Activated naive CD8-positive, alpha-beta T cell treated with anti-CD3 and anti-CD28 coated beads, Interleukin-2, amount 50 U/mL, for 16 hours (primary cell): ENCODE results near the gene ZNF544.
"Not testable (repeated sequence)": the region's sequence is repeated elsewhere in the genome, so short reads cannot be mapped to it uniquely, and the experiment has no call there.

Experiments used
- DNase-seq: peaks from one replicate; pipeline ENCODE4 v3.0.0-alpha.2; 2020; ENCODE audit warnings: low read depth, low spot score

Gene ZNF544

DNA sequence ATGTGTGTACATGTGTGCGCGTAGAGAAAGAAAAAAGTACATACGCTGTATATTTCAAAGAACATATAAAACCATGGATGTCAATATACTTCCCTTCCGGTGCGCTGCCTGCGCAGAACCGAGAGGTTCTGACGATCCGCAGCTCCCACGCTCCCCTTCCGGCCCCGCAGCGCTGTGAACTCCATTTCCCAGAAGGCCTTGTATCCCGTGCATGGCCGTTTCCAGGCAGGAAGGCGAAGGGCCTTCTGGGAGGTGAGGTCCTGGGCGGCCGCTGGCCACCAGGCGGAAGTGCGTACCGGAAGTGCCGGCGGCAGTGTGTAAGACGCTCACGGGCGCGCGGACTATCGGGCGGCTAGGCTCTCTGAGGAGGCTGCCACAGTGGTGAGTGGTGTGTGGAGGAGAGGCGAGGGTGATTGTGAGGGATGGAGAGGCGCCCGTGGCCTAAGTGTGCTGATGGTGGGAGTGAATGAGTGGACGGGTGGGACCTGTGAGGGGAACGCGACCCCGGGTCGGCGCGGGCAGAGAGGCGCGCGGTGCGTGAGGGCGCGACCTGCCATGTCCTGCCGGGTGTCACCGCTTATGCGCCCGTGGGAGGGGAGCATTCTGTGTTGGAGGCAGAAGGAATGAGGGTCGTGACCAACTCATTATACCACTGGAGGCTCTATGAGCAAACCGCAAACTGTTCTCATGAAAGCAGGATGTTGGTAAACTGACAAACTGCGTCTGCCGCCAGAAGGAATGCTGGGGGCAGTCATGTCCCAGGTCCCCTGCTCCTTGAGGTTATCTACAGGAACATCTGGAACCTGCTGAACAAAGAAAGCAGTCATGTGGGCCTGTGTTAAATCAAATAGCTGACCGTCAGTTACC is 76.6 kb downstream of the ZNF544 start, which contains the start of gene ERVK3-1:
Gene ERVK3-1 (plus strand): TSS at position 313 of the 867 bp plus-strand sequence. CDS start 6,792 bp downstream, outside the sequence.
- peak; percentile 84 for DNase-seq

DNA sequence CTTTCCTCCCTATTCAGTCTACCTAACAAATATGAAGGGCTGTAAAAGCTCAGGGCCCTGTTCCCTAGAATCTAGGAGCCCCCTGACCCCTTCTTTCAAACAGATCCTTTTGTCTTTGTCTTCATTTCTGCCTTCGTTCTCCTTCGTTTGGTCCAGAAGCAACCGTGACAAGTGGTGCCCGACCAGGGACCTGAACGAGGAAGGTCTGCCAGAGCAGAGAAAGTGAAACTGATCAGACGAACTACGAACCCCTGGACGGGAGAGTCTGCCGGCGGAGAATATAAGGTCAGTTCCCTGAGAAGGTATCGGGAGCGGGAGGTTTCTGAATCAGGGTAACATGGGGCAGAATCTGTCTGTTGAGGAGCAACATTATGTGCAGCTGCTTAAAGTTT is 77.2 kb downstream of the ZNF544 start:
- no peak for DNase-seq

DNA sequence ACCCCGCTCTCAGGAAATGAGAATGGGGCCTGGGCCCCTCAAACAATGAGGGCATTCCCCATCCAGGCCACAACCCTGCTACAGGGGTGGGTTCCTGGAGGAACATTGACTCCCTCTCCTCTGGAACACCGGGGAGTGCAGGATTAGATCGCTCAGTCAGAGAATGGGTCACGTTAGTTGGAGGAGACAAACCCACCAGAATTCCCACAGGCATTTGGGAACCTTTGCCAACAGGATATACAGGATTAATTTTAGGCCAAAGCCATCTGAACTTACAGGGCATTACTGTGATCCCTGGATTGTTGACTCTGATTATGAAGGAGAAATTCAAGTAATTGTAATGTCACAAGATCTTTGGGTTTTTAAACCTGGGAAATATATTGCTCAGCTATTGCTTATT is 79.0 kb downstream of the ZNF544 start:
- DNase-seq, result no peak

DNA sequence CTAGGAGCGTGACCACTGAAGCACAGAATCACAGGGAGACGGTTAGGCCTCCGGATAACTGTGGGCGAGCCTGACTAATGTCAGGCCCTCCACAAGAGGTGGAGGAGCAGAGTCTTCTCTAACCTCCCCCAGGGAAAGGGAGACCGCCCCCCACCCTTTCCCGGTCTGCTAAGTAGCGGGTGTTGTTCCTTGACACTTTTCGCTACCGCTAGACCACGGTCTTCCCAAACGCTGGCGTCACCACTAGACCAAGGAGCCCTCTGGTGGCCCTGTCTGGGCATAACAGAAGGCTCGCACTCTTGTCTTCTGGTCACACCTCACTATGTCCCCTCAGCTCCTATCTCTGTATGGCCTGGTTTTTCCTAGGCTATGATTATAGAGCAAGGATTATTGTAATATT is 82.0 kb downstream of the ZNF544 start:
- DNase-seq, result not testable (repeated sequence)

DNA sequence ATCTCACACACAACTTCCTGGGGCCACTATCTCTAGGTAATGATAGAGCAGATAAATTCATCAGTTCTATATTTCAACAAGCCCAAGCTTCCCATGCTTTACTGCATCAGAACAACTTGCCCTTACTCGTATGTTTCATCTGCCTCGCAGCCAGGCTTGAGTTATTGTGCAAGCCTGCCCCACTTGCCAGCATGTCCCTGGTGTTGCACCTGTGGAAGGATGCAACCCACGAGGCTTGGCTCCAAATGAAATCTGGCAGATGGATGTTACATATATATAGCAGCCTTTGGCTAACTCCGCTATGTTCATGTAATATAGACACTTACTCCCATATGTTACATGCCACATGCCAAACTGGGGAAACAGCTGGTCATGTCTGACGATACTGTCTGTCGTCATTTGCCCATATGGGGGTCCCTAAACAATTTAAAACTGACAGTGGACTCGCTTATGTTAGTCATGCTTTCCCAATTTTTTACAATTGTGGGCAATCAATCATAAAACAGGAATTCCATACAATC is 82.7 kb downstream of the ZNF544 start:
- no peak for DNase-seq
